ENCODE results near the gene RNF151. TPM values are rescaled to one million over a fixed set of nuclear protein-coding genes. Genes with fewer than 3 reads are reported as not detected.
"Not testable (repeated sequence)": the region's sequence is repeated elsewhere in the genome, so short reads cannot be mapped to it uniquely, and the experiment has no call there.

RNF151 gene
- polyA plus RNA-seq, 1 donor from 2014 or later, result not detected

DNA sequence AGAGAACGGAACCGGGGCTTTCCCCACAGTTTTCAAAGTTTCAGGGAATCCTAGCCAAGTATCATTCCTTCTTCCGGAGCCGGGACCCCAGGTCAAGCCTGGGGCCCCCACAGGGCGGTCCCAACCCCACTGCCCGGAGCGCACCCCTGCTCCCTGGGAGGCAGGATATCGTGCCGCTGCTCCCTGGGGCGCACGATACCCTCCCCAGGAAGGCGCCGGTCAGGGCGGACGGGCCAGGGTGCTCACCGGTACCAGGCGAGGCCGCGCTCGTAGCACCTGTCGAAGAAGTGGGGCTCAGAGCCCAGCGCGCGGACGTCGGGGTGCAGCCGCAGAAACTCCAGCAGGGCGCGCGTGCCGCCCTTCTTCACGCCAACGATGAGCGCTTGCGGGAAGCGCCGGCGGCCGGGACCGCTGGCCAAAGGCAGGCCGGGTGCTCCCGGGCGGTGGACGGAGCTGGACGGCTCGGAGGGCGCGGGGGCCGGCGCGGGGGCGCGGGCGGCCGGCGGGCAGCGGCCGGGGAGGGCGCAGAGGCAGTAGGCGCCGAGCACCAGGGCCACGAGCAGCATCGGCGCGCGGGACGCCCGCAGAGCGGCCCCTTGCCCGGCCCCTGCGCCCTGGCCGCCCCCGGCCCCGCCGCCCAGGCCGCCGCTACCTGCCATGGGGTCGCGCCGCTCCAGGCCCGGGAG lies 48.8 kb upstream of the RNF151 start:
- Histone ChIP-seq H3K79me2 (replicated peaks; ENCODE audit: insufficient read depth, low read length) (no peaks in the 10 kb centered on the region), H3K36me3 (ENCODE audit: insufficient read depth, low read length) (no peaks in the 10 kb centered on the region), H3F3A (ENCODE audit: insufficient read depth, low read length, poor library complexity, severe bottlenecking) (no peaks in the 10 kb centered on the region), H4K20me1 (ENCODE audit: insufficient read depth) (no peaks in the 10 kb centered on the region), H3K4me3 (ENCODE audit: low read length) (peak overlapping the region; percentile 47), H3K27ac (ENCODE audit: low read length) (no peak overlapping the region), H3K9me2 (ENCODE audit: insufficient read depth, low read length) (no peaks in the 10 kb centered on the region), H3K9ac (ENCODE audit: low read length) (no peak overlapping the region), H3K9me3 (ENCODE audit: low read length) (no peaks in the 10 kb centered on the region), H3K4me2 (ENCODE audit: low read length) (no peak overlapping the region), H3K27me3 (ENCODE audit: insufficient read depth, low read depth, low read length) (peaks cover 63% of the 10 kb centered on the region), H2AFZ (ENCODE audit: low read depth, low read length) (no peak overlapping the region)
- no peak for TF ChIP-seq SMC3 (conservative IDR thresholded peaks at IDR 0.05; ENCODE audit: poor library complexity)
- peak; percentile 90 for TF ChIP-seq EZH2 (IDR thresholded peaks at IDR 0.05; ENCODE audit: borderline replicate concordance, insufficient read depth, low read length, poor library complexity, severe bottlenecking)

DNA sequence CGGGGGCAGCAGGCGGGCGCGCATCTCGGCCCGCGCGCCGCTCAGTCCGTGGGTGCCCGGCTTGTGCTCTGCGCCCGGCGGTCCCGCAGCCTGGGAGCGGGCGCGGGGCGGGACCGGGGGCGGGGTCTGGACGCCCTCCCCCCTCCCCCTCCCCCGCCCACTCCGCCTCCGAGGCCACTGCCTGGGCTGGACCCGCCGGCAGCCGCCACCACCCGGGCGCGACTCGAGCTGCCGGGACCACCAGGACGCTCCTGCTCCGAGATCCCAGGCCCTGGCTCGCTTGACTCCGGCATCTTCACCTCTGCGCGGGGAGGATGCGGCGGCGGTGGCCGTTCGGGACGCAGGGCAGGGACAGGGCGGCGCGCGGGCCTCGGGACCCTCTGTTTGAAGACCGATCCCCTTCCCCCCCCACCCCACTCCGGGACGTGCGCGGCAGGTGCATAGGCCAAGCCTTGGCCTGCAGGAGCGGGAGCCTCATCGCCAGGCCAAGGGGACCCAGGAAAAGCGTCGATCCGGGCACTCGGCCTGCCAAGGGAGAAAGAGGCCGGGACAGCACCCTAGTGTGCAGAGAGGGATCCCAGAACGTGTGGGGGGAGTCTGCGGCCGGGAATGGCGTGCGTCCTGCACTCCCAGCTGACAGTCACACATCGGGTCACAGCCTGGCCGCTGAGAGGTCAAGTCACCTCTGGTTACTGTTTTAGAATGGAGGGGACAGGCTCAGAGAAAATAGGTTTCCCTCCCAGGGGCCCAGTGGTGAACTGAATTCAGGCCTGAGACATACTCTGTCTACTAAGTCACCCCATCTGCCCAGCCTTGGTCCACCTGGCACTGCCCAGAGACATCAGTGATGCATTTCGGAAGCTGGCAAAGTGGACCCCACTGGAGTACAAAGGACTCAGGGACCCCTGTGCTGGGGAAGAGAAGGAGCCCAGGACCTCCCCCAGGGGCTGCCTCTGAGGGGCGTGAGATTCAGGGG lies 48.0 kb upstream of the RNF151 start, which contains the start of gene HS3ST6:
HS3ST6 (minus strand) TSS at position 65 of the 976 bp plus-strand sequence. CDS start 92 bp downstream, outside the sequence.
- H3K4me3 ChIP-seq (ENCODE audit: low read length), result peak within 1 kb of the TSS; percentile 57

DNA sequence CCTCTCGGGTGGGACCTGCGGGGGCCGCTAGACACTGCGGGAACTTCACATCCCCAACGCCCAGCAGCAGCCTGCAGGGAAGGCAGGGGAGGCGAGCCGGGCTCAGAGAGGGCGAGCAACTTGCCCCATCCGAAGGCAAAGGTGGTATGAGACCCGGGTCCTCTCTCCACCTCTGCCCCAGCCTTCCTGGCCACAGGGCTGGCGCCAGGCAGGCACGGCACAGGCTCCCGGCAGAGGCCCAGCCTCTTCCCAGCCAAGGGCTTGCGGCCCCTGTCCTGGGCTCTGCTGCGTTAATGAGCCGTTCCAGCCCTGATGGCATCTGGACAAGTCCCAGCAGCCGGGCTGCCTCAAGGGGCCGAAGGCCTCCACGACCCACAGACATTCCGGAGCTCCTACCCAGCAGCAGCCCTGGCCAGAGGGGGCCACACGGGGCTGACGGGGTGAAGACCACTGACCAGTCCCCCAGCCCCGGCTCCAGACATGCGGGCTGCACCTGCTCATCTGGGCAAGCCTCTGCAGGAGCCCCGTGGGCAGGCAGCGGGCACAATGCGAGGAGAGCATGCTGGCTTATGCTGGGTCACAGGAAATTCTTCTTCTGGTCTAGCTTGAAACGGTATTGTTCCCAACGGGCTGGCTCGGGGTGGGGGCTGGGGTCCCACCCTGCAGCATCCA lies 47.2 kb upstream of the RNF151 start:
- Histone ChIP-seq H3K4me2 (ENCODE audit: low read length) (no peak overlapping the region), H3K27me3 (ENCODE audit: insufficient read depth, low read depth, low read length) (peaks cover 70% of the 10 kb centered on the region), H3K79me2 (replicated peaks; ENCODE audit: insufficient read depth, low read length) (no peaks in the 10 kb centered on the region), H3F3A (ENCODE audit: insufficient read depth, low read length, poor library complexity, severe bottlenecking) (no peaks in the 10 kb centered on the region), H3K4me3 (ENCODE audit: low read length) (no peak overlapping the region), H2AFZ (ENCODE audit: low read depth, low read length) (no peak overlapping the region), H3K9ac (ENCODE audit: low read length) (no peak overlapping the region), H3K27ac (ENCODE audit: low read length) (no peak overlapping the region), H3K9me2 (ENCODE audit: insufficient read depth, low read length) (no peaks in the 10 kb centered on the region), H3K36me3 (ENCODE audit: insufficient read depth, low read length) (no peaks in the 10 kb centered on the region), H4K20me1 (ENCODE audit: insufficient read depth) (no peaks in the 10 kb centered on the region), H3K9me3 (ENCODE audit: low read length) (no peaks in the 10 kb centered on the region)
- TF ChIP-seq EZH2 (IDR thresholded peaks at IDR 0.05; ENCODE audit: borderline replicate concordance, insufficient read depth, low read length, poor library complexity, severe bottlenecking) (no peak), RAD21 (conservative IDR thresholded peaks at IDR 0.05) (no peak), TAF1 (IDR thresholded peaks at IDR 0.05; ENCODE audit: low read depth) (no peak), POLR2AphosphoS5 (IDR thresholded peaks at IDR 0.05) (no peak), EP300 (conservative IDR thresholded peaks at IDR 0.05; ENCODE audit: poor library complexity, severe bottlenecking) (no peak), SMC3 (conservative IDR thresholded peaks at IDR 0.05; ENCODE audit: poor library complexity) (no peak), MXI1 (conservative IDR thresholded peaks at IDR 0.05; ENCODE audit: poor library complexity, severe bottlenecking) (no peak)
- TF ChIP-seq, protein P1, sequence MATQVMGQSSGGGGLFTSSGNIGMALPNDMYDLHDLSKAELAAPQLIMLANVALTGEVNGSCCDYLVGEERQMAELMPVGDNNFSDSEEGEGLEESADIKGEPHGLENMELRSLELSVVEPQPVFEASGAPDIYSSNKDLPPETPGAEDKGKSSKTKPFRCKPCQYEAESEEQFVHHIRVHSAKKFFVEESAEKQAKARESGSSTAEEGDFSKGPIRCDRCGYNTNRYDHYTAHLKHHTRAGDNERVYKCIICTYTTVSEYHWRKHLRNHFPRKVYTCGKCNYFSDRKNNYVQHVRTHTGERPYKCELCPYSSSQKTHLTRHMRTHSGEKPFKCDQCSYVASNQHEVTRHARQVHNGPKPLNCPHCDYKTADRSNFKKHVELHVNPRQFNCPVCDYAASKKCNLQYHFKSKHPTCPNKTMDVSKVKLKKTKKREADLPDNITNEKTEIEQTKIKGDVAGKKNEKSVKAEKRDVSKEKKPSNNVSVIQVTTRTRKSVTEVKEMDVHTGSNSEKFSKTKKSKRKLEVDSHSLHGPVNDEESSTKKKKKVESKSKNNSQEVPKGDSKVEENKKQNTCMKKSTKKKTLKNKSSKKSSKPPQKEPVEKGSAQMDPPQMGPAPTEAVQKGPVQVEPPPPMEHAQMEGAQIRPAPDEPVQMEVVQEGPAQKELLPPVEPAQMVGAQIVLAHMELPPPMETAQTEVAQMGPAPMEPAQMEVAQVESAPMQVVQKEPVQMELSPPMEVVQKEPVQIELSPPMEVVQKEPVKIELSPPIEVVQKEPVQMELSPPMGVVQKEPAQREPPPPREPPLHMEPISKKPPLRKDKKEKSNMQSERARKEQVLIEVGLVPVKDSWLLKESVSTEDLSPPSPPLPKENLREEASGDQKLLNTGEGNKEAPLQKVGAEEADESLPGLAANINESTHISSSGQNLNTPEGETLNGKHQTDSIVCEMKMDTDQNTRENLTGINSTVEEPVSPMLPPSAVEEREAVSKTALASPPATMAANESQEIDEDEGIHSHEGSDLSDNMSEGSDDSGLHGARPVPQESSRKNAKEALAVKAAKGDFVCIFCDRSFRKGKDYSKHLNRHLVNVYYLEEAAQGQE (IDR thresholded peaks at IDR 0.05; ENCODE audit: borderline replicate concordance), result no peak
- TF ChIP-seq, protein P2, sequence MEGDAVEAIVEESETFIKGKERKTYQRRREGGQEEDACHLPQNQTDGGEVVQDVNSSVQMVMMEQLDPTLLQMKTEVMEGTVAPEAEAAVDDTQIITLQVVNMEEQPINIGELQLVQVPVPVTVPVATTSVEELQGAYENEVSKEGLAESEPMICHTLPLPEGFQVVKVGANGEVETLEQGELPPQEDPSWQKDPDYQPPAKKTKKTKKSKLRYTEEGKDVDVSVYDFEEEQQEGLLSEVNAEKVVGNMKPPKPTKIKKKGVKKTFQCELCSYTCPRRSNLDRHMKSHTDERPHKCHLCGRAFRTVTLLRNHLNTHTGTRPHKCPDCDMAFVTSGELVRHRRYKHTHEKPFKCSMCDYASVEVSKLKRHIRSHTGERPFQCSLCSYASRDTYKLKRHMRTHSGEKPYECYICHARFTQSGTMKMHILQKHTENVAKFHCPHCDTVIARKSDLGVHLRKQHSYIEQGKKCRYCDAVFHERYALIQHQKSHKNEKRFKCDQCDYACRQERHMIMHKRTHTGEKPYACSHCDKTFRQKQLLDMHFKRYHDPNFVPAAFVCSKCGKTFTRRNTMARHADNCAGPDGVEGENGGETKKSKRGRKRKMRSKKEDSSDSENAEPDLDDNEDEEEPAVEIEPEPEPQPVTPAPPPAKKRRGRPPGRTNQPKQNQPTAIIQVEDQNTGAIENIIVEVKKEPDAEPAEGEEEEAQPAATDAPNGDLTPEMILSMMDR (IDR thresholded peaks at IDR 0.05; ENCODE audit: poor library complexity, severe bottlenecking), result no peak

More for the DNA sequence above, 48.0 kb upstream of the RNF151 start, which contains the start of gene HS3ST6:
- H3K9ac ChIP-seq (ENCODE audit: low read length), result peak within 1 kb of the TSS; percentile 12
- H3K27ac ChIP-seq (ENCODE audit: low read length), result no peak within 1 kb of the TSS
- no peaks in the 10 kb centered on the region for H3K79me2 ChIP-seq (replicated peaks; ENCODE audit: insufficient read depth, low read length)
- no peaks in the 10 kb centered on the region for H3F3A ChIP-seq (ENCODE audit: insufficient read depth, low read length, poor library complexity, severe bottlenecking)
- H2AFZ ChIP-seq (ENCODE audit: low read depth, low read length), result no peak within 1 kb of the TSS
- peaks cover 70% of the 10 kb centered on the region for H3K27me3 ChIP-seq (ENCODE audit: insufficient read depth, low read depth, low read length)
- no peaks in the 10 kb centered on the region for H3K9me3 ChIP-seq (ENCODE audit: low read length)
- TF ChIP-seq EZH2 (IDR thresholded peaks at IDR 0.05; ENCODE audit: borderline replicate concordance, insufficient read depth, low read length, poor library complexity, severe bottlenecking) (peak; percentile 55), RAD21 (conservative IDR thresholded peaks at IDR 0.05) (no peak)
- H3K4me2 ChIP-seq (ENCODE audit: low read length), result no peak within 1 kb of the TSS
- H4K20me1 ChIP-seq (ENCODE audit: insufficient read depth), result no peaks in the 10 kb centered on the region
- H3K9me2 ChIP-seq (ENCODE audit: insufficient read depth, low read length), result no peaks in the 10 kb centered on the region
- no peaks in the 10 kb centered on the region for H3K36me3 ChIP-seq (ENCODE audit: insufficient read depth, low read length)

DNA sequence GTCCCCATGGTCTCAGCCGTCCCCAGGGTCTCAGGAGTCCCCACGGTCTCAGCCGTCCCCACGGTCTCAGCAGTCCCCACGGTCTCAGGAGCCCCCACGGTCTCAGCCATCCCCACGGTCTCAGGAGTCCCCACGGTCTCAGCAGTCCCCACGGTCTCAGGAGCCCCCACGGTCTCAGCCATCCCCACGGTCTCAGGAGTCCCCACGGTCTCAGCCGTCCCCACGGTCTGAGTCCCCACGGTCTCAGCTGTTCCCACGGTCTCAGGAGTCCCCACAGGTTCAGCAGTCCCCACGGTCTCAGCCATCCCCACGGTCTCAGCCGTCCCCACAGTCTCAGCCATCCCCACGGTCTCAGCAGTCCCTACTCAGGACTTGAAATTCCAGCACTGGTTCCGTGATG lies 46.5 kb upstream of the RNF151 start:
- H2AFZ ChIP-seq (ENCODE audit: low read depth, low read length); H4K20me1 ChIP-seq (ENCODE audit: insufficient read depth); H3K9me2 ChIP-seq (ENCODE audit: insufficient read depth, low read length); H3K9me3 ChIP-seq (ENCODE audit: low read length); H3K27ac ChIP-seq (ENCODE audit: low read length); H3K4me2 ChIP-seq (ENCODE audit: low read length); H3K4me3 ChIP-seq (ENCODE audit: low read length); H3K79me2 ChIP-seq (replicated peaks; ENCODE audit: insufficient read depth, low read length); H3K36me3 ChIP-seq (ENCODE audit: insufficient read depth, low read length); H3K9ac ChIP-seq (ENCODE audit: low read length); H3F3A ChIP-seq (ENCODE audit: insufficient read depth, low read length, poor library complexity, severe bottlenecking): not testable (repeated sequence)
- H3K27me3 ChIP-seq (ENCODE audit: insufficient read depth, low read depth, low read length), result peaks cover 67% of the 10 kb centered on the region

Measured in neural cell (in vitro differentiated cells).